Measurements from ENCODE around the gene RASL11B. TPM values are rescaled to one million over a fixed set of nuclear protein-coding genes. Genes with fewer than 3 reads are reported as not detected.

The RASL11B gene
- total RNA-seq, 1 donor from 2014 or later = 4.4 TPM

DNA sequence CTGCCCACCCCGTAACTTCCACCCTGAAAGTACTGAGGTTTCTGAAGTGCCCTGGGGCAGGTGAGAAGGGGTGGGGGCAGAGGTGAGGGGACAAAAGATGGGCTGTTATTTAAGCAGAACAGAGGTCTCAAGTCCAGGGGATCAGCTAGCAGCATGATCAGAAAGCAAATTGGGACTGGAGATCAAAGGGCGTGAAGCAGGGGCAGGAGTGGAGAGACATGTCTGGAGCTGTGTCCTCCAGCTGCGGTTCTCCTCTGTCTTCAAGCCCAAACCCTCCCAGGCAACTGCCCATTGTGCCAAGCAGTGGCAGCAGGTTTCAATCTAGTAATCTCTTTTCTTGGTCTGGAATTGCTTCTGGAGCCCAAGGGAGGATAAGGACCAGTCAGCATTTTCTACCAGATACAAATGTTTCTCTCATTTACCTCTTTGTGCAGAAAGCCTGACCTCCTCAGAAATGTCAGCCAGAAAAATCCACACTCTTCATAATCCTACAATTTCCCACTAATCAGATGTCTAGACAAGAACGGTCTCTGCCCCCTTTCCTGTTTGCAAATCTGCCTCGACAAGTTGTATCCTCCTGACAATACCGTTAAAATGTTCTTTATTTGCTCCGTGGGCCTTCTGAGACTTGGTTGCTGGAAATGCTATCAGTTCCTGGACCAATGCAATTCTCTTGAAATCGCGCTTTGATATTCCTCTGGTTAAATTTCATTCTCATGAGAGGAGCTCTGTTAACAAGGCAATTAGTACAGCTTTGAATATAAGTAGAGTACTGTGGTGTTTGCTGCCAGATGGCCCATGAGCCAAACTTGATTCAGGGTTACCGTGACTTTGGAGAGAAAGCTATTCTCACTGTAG lies 23.2 kb upstream of the RASL11B start:
- Mint-ChIP-seq H3K36me3 (ENCODE audit: low read depth, unreplicated experiment) (no peaks in the 10 kb centered on the region), H3K9me3 (ENCODE audit: unreplicated experiment) (no peaks in the 10 kb centered on the region), H3K4me3 (ENCODE audit: unreplicated experiment) (no peak overlapping the region), H3K27me3 (ENCODE audit: low read depth, unreplicated experiment) (no peaks in the 10 kb centered on the region), H3K4me1 (ENCODE audit: low read depth, unreplicated experiment) (peaks cover 38% of the 10 kb centered on the region), H3K27ac (ENCODE audit: unreplicated experiment) (peak overlapping the region; percentile 98)
- Histone ChIP-seq H3K4me3 (ENCODE audit: insufficient read depth, low read depth, low read length) (no peak overlapping the region), H3K9ac (ENCODE audit: low read length) (peak overlapping the region; percentile 26), H3K79me2 (ENCODE audit: insufficient read depth, low read length) (no peaks in the 10 kb centered on the region), H4K20me1 (ENCODE audit: insufficient read depth, low read length) (no peaks in the 10 kb centered on the region), H3K4me2 (ENCODE audit: low read length) (peak overlapping the region; percentile 77), H3K27ac (ENCODE audit: low read depth, low read length) (no peak overlapping the region), H3K4me1 (ENCODE audit: insufficient read depth, low read length) (peaks cover 27% of the 10 kb centered on the region), H2AFZ (ENCODE audit: low read depth, low read length) (peak overlapping the region; percentile 11), H3K36me3 (ENCODE audit: insufficient read depth, low read length) (no peaks in the 10 kb centered on the region), H3K27me3 (ENCODE audit: insufficient read depth, low read length) (no peaks in the 10 kb centered on the region), H3K9me3 (ENCODE audit: insufficient read depth, low read depth, low read length) (no peaks in the 10 kb centered on the region)
- no peak for DNase-seq (ENCODE audit: low read depth)
- TF ChIP-seq, protein P1, sequence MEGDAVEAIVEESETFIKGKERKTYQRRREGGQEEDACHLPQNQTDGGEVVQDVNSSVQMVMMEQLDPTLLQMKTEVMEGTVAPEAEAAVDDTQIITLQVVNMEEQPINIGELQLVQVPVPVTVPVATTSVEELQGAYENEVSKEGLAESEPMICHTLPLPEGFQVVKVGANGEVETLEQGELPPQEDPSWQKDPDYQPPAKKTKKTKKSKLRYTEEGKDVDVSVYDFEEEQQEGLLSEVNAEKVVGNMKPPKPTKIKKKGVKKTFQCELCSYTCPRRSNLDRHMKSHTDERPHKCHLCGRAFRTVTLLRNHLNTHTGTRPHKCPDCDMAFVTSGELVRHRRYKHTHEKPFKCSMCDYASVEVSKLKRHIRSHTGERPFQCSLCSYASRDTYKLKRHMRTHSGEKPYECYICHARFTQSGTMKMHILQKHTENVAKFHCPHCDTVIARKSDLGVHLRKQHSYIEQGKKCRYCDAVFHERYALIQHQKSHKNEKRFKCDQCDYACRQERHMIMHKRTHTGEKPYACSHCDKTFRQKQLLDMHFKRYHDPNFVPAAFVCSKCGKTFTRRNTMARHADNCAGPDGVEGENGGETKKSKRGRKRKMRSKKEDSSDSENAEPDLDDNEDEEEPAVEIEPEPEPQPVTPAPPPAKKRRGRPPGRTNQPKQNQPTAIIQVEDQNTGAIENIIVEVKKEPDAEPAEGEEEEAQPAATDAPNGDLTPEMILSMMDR (IDR thresholded peaks at IDR 0.05; ENCODE audit: insufficient read depth, low read depth, low read length) = no peak
- TF ChIP-seq EZH2 (IDR thresholded peaks at IDR 0.05; ENCODE audit: insufficient read depth, low read length) = no peak
- no peak for FAIRE-seq

DNA sequence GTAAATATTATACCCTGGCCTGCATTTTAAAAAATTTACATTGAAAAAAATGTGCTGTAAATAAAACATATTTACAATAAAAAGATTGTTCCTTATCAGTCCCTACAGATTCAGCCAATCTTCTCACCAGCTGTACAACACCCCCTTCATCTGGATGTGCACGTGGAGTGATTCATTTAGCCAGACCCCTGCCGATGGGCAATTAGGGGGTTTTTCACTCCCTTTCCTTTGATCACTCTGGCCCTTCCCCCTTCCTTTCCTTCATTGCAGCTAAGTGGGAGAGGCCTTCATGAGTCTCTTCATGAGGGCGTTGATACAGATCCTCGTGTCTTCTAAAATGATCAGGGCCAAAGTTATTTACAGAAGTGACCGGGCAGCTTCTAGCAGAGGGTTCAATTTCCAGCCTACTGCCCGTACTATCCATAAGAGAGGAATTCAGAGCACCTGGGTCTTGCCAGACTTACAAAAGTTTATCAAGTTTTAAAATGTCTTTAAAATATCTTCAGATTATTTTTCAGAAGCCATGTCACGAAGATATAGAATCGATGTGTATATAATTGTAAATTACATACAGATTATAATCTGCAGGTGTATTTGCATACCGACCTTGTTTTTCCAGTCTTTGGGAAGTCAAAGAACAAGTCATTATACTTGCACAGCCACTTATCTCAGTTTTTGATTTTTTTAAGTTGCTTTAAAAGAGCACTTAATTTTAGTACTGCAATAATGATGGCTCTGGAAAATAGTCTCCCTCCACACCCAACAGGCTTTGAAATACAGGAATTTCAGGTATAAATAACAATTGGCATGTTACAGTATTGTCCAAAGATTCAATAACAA lies 21.4 kb upstream of the RASL11B start:
- Mint-ChIP-seq H3K27ac (ENCODE audit: unreplicated experiment) (peak overlapping the region; percentile 59), H3K4me3 (ENCODE audit: unreplicated experiment) (no peak overlapping the region), H3K36me3 (ENCODE audit: low read depth, unreplicated experiment) (no peaks in the 10 kb centered on the region), H3K27me3 (ENCODE audit: low read depth, unreplicated experiment) (no peaks in the 10 kb centered on the region), H3K9me3 (ENCODE audit: unreplicated experiment) (no peaks in the 10 kb centered on the region), H3K4me1 (ENCODE audit: low read depth, unreplicated experiment) (peaks cover 36% of the 10 kb centered on the region)
- Histone ChIP-seq H3K27me3 (ENCODE audit: insufficient read depth, low read length) (no peaks in the 10 kb centered on the region), H2AFZ (ENCODE audit: low read depth, low read length) (no peak overlapping the region), H3K36me3 (ENCODE audit: insufficient read depth, low read length) (no peaks in the 10 kb centered on the region), H3K4me3 (ENCODE audit: insufficient read depth, low read depth, low read length) (no peak overlapping the region), H4K20me1 (ENCODE audit: insufficient read depth, low read length) (no peaks in the 10 kb centered on the region), H3K27ac (ENCODE audit: low read depth, low read length) (no peak overlapping the region), H3K79me2 (ENCODE audit: insufficient read depth, low read length) (no peaks in the 10 kb centered on the region), H3K9ac (ENCODE audit: low read length) (no peak overlapping the region), H3K9me3 (ENCODE audit: insufficient read depth, low read depth, low read length) (no peaks in the 10 kb centered on the region), H3K4me2 (ENCODE audit: low read length) (no peak overlapping the region), H3K4me1 (ENCODE audit: insufficient read depth, low read length) (peaks cover 27% of the 10 kb centered on the region)
- no peak for TF ChIP-seq EZH2 (IDR thresholded peaks at IDR 0.05; ENCODE audit: insufficient read depth, low read length)
- TF ChIP-seq, protein P1 (IDR thresholded peaks at IDR 0.05; ENCODE audit: insufficient read depth, low read depth, low read length) = no peak
- DNase-seq (ENCODE audit: low read depth) (no peak), FAIRE-seq (no peak)

Measured in astrocyte (in vitro differentiated cells and primary cell).